Measurements from ENCODE around the gene HORMAD2.

DNA sequence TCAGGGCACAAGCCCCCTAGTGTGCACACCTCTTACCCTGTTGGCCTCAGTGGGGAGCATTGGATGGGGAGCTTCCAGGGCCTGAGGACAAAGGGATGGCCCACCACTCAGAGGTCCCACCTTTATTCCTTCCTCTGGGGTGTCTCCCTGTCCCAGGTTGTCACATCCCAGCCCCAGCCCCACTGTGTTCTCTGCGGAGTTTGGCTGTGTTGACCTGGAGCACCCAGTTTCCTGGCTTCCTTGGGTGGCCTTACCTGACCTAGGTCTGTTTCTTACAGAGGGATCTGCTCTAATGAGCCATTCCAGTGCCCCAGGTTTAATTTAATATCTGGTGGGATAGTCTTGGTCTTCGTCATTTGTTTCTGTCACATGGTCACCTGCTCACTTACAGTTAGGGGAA is 38.8 kb upstream of the HORMAD2 start:
- TF ChIP-seq, protein P1, sequence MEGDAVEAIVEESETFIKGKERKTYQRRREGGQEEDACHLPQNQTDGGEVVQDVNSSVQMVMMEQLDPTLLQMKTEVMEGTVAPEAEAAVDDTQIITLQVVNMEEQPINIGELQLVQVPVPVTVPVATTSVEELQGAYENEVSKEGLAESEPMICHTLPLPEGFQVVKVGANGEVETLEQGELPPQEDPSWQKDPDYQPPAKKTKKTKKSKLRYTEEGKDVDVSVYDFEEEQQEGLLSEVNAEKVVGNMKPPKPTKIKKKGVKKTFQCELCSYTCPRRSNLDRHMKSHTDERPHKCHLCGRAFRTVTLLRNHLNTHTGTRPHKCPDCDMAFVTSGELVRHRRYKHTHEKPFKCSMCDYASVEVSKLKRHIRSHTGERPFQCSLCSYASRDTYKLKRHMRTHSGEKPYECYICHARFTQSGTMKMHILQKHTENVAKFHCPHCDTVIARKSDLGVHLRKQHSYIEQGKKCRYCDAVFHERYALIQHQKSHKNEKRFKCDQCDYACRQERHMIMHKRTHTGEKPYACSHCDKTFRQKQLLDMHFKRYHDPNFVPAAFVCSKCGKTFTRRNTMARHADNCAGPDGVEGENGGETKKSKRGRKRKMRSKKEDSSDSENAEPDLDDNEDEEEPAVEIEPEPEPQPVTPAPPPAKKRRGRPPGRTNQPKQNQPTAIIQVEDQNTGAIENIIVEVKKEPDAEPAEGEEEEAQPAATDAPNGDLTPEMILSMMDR (IDR thresholded peaks at IDR 0.05), result no peak
- TF ChIP-seq POLR2A (IDR thresholded peaks at IDR 0.05), result no peak

Data from thyroid gland (tissue), 4 donors.